GM12891 (cell line): ENCODE data around the gene LAMA5.

Source experiments
- DNase-seq: peaks from one replicate; pipeline ENCODE4 v3.0.0; 2011; ENCODE audit warnings: low spot score; ENCODE audit not compliant: insufficient read length
- FAIRE-seq: peaks from 2 replicates; lab custom pipeline; 2011; peaks lifted over from hg19 to GRCh38; lab: Jason Lieb, UNC
- PAX5 ChIP-seq: IDR thresholded peaks from 2 replicates; pipeline ENCODE4 v1.6.1; 2011; ENCODE audit warnings: low read length, moderate library complexity, mild to moderate bottlenecking; ENCODE audit not compliant: insufficient read depth, severe bottlenecking
- POLR2A ChIP-seq: IDR thresholded peaks from 2 replicates; pipeline ENCODE4 v1.6.1; 2011; ENCODE audit warnings: low read depth, low read length, control low read depth
- POLR2AphosphoS5 ChIP-seq: IDR thresholded peaks from 2 replicates; pipeline ENCODE4 v1.6.1; 2011; ENCODE audit warnings: low read depth, low read length, control low read depth
- POU2F2 ChIP-seq: IDR thresholded peaks from 2 replicates; pipeline ENCODE4 v1.6.1; 2011; ENCODE audit warnings: low read depth, mild to moderate bottlenecking, control low read depth, low read length, moderate library complexity
- SPI1 ChIP-seq: IDR thresholded peaks from 2 replicates; pipeline ENCODE4 v1.6.1; 2011; ENCODE audit warnings: low read depth, low read length, control low read depth
- TAF1 ChIP-seq: IDR thresholded peaks from 2 replicates; pipeline ENCODE4 v1.6.1; 2011; ENCODE audit warnings: low read depth, low read length, control low read depth

The LAMA5 gene

GRCh38 chr20:62337558-62338293, 29.4 kb downstream of the LAMA5 start:
- TF ChIP-seq POLR2A (no peak), POU2F2 (no peak), SPI1 (peak; percentile 76), POLR2AphosphoS5 (no peak), PAX5 (no peak), TAF1 (no peak)
- DNase-seq: no peak
- peak; percentile 99 for FAIRE-seq

GRCh38 chr20:62336775-62337557, 30.1 kb downstream of the LAMA5 start:
- FAIRE-seq (no peak), DNase-seq (no peak)
- TF ChIP-seq POLR2A: no peak
- no peak for TF ChIP-seq SPI1
- TF ChIP-seq POU2F2: 0 out of 2 replicates have a peak, but pooled peaks have one; percentile 4
- no peak for TF ChIP-seq POLR2AphosphoS5
- no peak for TF ChIP-seq TAF1

- DNase-seq: no peak
- no peak for TF ChIP-seq POU2F2
- no peak for TF ChIP-seq POLR2A
- TF ChIP-seq TAF1: no peak
- TF ChIP-seq POLR2AphosphoS5: no peak
- TF ChIP-seq PAX5: no peak
- no peak for TF ChIP-seq SPI1
Measured at GRCh38 chr20:62336329-62336728, 30.8 kb downstream of the LAMA5 start.

GRCh38 chr20:62335532-62335931, 31.6 kb downstream of the LAMA5 start:
- no peak for TF ChIP-seq TAF1
- TF ChIP-seq SPI1: no peak
- no peak for TF ChIP-seq POU2F2
- TF ChIP-seq POLR2AphosphoS5: no peak
- TF ChIP-seq PAX5: no peak
- no peak for TF ChIP-seq POLR2A
- DNase-seq (no peak), FAIRE-seq (no peak)

More at GRCh38 chr20:62336329-62336728, 30.8 kb downstream of the LAMA5 start:
- FAIRE-seq: no peak

DNA sequence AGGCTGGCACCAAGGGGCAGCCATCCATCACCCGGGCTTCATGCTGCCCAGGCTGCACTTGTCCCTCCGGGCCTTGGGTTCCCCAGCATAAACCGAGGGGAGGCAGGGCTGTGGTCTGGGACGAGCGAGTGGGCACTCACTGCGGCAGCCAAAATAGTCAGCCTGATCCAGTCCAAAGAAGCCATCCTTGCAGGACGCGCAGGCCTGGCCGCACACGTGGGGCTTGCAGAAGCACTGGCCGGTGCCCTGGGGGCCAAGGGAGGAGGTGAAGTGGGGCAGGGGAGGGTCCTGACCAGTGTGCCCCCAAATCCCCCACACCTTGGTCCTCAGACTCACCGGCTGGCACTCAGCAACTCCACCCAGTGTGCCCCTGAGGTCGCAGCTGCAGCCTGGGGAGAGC, 32.2 kb downstream of the LAMA5 start:
- TF ChIP-seq PAX5: no peak
- TF ChIP-seq TAF1: no peak
- TF ChIP-seq POLR2A: no peak
- no peak for TF ChIP-seq POLR2AphosphoS5
- DNase-seq (no peak), FAIRE-seq (no peak)

GRCh38 chr20:62333820-62334595, 33.1 kb downstream of the LAMA5 start:
- FAIRE-seq: no peak
- no peak for DNase-seq
- TF ChIP-seq POLR2A: no peak
- TF ChIP-seq POU2F2: no peak
- no peak for TF ChIP-seq SPI1
- no peak for TF ChIP-seq PAX5
- no peak for TF ChIP-seq POLR2AphosphoS5
- no peak for TF ChIP-seq TAF1

GRCh38 chr20:62332989-62333819, 33.9 kb downstream of the LAMA5 start:
- TF ChIP-seq POLR2A: no peak
- TF ChIP-seq SPI1: no peak
- no peak for TF ChIP-seq TAF1
- TF ChIP-seq POU2F2: no peak
- TF ChIP-seq PAX5: no peak
- TF ChIP-seq POLR2AphosphoS5: no peak
- DNase-seq (no peak), FAIRE-seq (no peak)

- DNase-seq (no peak), FAIRE-seq (no peak)
- TF ChIP-seq POU2F2 (no peak), POLR2AphosphoS5 (no peak), SPI1 (no peak), TAF1 (no peak), POLR2A (no peak), PAX5 (no peak)
Measured at GRCh38 chr20:62332421-62332820, 34.7 kb downstream of the LAMA5 start.

GRCh38 chr20:62331347-62331746, 35.8 kb downstream of the LAMA5 start:
- DNase-seq (no peak), FAIRE-seq (no peak)
- TF ChIP-seq POU2F2 (no peak), PAX5 (no peak), POLR2A (no peak), TAF1 (no peak), POLR2AphosphoS5 (no peak), SPI1 (no peak)
